Stimulated activated CD4-positive, alpha-beta T cell treated with anti-CD3 and anti-CD28 coated beads, Interleukin-2, amount 100 ng/mL, for 4 hours (primary cell): ENCODE data around the gene TRAF4.
"Not testable (repeated sequence)": the region's sequence is repeated elsewhere in the genome, so short reads cannot be mapped to it uniquely, and the experiment has no call there.

Source experiments
- DNase-seq: peaks from one replicate; pipeline ENCODE4 v3.0.0-alpha.2; 2020; ENCODE audit warnings: low read depth

The TRAF4 gene

DNA sequence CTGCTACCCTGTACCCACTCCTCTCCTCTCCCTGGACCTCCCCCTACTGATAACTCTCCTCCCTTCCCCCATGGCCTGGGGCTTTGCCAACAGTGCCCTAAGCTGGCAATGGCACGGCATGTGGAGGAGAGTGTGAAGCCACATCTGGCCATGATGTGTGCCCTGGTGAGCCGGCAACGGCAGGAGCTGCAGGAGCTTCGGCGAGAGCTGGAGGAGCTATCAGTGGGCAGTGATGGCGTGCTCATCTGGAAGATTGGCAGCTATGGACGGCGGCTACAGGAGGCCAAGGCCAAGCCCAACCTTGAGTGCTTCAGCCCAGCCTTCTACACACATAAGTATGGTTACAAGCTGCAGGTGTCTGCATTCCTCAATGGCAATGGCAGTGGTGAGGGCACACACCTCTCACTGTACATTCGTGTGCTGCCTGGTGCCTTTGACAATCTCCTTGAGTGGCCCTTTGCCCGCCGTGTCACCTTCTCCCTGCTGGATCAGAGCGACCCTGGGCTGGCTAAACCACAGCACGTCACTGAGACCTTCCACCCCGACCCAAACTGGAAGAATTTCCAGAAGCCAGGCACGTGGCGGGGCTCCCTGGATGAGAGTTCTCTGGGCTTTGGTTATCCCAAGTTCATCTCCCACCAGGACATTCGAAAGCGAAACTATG is 5.2 kb downstream of the TRAF4 start:
- no peak for DNase-seq

DNA sequence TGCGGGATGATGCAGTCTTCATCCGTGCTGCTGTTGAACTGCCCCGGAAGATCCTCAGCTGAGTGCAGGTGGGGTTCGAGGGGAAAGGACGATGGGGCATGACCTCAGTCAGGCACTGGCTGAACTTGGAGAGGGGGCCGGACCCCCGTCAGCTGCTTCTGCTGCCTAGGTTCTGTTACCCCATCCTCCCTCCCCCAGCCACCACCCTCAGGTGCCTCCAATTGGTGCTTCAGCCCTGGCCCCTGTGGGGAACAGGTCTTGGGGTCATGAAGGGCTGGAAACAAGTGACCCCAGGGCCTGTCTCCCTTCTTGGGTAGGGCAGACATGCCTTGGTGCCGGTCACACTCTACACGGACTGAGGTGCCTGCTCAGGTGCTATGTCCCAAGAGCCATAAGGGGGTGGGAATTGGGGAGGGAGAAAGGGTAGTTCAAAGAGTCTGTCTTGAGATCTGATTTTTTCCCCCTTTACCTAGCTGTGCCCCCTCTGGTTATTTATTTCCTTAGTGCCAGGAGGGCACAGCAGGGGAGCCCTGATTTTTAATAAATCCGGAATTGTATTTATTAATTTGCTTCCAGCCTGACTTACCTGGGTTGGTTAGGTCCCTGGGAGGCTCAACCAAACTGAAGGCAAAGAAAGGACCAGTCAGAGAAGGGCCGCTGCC is 5.8 kb downstream of the TRAF4 start:
- DNase-seq: no peak

DNA sequence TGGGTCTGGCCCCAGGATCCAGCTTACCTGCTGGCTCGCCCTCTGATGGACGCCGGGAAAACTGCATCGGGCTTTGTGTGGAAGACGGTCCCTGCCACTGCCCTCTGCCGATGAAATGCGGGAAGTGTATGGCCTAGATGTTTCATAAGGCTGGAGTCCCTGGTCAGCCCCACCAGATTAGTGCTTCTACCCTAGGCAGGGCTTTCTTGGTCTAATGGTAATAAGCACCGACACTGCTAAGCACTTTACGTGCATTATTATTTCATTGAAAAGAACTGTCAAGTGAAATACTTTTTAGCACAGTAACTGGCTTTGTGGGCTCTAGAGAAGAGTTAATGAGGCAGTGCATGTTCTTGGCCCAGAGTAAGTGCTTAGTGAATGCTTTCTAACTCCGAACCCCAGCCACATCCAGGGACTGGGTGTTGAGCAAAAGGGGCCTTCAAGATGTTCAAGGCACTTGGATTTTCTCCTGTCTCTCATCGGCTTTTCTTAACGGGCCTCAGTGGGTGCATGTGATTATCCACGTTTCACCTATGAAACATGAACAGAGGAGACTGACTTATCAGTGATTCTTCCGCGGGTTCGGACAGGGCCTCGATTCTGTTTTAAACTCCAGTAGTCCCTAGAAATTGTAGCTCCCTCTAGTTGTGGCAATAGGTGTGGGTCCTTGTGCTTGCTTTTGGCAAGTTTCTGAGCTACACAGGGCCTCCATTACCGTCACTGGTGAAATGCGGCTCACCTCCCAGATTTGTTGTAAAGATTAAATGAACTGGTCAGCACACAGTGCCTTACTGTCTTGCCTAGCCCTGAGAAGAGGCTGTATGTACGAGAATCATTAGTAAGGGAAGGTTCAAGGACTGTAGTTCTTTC is 6.6 kb downstream of the TRAF4 start:
- DNase-seq: peak; percentile 76

DNA sequence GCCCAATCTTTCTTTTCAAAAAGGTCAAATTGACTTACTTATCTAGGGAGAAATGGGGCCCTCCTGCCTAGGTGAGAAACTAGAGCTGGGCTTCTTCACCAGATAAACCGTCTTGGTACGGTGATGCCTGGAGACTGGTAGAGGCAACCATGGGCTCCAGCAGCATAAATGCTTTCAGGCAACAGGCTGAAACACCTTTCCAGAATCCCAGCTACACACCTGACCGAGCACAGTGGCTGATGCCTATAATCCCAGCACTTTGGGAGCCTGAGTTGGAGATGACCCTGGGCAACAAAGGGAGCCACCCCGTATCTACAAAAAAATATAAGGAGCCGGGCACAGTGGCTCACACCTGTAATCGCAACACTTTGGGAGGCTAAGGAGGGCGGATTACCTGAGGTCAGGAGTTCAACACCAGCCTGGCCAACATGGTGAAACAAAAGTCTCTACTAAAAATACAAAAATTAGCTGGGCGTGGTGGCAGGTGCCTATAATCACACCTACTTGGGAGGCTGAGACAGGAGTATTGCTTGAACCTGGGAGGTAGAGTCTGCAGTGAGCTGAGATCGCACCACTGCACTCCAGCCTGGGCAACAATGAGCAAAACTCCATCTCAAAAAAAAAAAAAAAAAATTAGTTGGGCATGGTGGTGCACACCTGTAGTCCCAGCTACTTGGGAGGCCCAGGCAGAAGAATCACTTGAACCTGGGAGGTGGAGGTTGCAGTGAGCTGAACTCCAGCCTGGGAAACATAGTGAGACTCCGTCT is 8.0 kb downstream of the TRAF4 start:
- no peak for DNase-seq

DNA sequence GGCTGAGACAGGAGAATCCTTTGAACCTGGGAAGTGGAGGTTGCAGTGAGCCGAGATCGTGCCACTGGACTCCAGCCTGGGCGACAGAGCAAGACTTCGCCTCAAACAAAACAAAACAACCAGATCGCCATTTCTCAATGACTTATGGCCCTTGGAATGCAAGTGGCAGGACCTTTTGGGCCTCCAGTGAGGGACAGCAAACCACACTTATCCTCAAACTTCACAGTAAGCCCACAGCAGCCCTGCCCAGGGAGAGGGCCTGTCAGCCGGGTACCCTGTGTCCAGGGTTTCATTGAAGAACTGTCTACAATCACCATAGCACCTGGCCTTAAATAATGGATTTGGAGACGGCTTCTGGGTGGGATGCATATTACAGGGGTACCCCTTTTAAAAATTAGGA is 11.7 kb downstream of the TRAF4 start:
- DNase-seq: no peak

DNA sequence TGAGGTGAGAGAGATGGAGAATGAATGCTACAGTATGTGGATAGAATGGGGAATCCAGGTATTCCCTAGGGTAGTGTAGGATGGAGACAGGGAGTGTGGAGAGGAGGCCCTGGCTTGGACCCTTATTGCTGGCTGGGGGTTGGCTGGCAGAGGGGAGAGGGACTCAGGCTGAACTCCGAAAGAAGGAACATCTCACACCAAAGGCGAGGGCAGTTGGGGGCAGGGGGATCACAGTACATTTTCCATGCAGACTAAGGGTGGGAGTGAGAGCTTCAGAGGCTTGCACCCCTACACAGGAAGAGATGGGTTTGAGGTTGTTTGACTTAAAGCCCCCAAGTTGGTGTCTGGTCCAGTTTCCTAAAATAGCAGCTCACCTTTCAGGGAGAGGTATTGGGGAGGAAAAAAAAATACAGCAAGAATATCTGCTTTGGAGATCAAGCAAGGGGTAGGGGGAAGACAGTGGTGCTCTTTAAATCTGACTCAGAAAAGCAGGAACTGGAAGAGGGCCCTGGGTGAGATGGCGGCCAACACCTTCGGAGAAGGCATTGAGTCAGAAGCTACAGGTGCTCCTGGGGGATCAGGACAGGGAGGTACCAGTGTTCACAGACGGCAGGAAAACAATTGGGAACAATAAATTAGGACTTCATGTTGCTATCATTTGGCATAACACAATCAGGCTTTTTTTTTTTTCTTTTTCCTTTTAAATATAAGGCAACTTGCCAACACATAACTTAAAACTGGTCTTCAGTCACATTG is 12.4 kb downstream of the TRAF4 start:
- no peak for DNase-seq

DNA sequence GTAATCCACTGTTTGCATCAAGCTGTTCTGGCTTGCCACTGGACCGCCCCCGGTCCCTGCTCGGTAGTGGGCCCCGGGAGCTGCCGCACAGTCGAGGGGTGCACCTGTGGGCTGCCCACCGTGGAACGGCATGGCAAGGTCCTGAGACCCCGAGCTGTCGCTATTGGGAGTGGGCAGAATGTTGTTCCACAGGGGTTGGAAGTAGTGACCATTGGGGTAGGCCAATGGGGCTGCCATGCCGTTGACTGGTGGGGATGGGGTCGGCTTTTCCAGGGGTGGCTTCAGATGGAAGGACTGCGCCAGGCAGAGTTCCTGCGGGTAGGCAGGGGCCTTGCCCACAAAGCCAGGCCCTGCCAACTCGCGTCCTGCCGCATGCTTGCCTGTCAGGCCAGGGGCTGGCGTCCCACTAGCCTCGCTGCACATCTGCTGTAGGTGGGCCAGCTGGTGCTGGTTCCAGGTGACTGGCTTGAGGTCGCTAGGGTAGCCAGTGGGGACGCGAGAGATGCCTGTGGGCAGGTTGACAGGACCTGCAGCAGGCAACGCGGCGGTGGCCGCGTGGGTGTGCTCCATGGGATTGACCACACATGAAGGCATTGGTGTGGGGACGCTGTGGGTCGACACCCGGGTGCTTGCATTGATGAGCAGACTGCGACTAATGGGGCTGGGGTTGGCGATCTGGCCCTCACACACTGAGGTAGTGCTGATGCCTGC is 14.8 kb downstream of the TRAF4 start:
- DNase-seq: no peak

DNA sequence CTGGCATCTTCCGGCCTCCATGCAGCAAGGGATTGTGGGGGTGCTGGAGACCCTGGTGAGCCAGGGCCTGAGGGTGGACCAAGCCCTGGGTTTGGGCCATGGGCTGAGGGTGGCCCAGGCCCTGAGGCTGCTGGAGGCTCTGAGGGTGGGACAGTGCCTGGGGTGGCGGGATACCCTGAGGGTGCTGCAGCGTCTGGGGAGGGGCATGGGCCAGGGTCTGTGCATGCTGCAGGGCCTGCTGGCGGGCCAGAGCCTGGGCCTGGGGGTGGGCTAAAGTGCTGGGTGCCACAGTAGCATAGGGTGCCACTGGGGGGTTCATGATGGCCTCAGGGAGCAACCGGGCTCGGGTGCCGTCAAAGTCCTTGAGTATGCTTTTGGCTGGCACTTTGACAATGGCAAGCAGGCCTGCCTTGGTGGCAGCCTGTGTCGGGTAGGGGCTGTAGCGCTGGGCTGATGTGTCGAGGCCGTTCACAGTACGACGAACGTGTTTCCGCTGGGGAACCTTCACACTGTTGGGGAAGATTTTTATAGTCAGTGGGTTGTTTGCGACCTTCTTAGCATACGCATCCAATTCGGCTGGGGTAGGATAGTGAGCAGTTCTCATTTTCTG is 15.6 kb downstream of the TRAF4 start:
- DNase-seq: no peak

DNA sequence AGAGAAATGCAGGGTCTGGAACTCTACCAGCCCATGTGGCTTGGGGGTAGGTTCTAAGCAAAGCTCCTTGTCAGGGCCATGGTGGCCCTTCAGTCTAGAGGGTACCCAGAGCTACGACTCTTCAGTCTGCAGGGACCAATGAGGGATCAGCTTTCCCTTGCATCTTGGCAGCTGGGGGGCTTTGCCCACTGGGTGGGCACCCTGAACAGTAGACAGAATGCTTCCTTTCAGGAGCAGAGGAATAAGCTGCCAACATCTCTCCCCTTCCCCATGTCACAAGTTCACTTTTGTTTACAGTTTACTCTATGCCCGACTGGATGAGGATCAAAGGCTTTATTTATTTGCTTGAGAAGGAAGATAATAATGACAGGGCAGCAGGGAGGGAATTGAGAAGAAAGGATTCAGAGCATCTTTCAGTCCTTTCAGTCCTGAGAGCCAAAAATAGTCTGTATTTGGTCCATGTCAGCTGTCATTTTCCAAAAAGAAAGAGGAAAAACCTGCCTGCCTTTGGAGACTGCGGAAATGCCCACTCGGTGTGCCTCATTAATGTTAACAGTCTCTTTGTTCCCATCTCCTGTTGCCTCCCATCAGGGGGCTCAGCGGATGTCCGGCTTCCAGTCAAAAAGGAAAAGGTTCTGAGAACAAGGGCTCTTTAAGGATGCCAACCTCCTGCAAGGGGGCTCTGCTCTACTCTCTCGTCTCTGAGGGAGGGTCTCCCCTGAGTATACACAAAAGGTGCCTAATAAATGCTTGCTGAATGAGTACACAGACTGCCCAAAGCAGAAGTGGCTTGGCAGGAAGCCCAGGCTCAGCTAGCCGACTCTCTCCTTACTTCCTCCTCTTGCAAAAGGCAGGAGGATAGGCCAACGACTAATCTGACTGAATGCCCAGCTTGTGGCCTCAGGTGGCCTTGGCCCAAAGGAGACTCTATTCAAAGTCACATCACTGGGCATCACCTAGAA is 17.1 kb downstream of the TRAF4 start:
- no peak for DNase-seq

DNA sequence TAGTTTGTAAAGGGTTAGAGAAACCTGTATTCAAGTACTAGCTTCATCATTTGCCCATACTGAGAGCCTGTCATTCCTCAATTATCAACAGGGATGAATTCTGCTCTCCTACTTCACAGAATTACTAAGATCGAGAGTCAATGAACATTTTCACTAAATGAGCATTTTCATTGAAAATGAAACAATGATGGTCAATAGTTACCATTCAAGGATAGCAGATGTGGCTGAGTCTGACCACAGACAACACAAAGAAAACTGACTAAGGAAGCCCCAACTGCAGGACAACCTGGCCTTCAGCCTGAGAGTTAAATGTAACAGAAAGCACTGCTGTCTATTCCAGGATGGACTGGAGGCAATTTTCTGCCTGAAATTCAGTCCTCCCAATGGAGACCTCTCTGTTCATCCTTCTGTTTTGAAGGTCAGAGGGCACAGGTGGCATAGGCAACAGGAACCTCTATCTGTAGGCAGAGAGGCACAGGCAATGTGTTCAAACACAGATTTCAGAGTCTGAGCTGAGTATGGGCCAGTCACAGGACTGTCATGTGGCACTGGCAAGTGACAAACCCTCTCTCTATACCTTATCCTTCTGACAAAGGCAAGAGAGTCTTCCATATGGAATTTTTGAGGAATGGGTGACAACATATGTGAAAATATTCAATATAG is 19.5 kb downstream of the TRAF4 start:
- DNase-seq: no peak

DNA sequence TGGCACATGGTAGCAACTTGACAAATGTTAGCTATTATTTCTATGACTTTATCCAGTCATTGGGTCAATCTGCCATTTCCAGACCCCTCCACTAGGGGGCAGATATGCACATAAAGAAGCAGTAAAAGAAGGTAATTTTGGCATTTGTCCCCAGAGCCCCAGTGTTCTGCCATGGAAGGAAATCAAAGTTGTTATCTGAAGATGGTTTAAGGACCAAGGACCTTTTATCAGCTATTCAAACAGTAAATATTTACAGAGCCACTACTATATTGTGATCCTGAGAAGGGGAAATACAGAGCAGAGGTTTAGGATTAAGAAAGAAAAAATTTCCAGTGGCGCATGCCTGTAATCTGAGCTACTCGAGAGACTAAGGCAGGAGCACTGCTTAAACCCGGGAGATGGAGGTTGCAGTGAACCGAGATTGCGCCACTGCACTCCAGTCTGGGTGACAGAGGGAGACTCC is 20.0 kb downstream of the TRAF4 start:
- peak; percentile 70 for DNase-seq

DNA sequence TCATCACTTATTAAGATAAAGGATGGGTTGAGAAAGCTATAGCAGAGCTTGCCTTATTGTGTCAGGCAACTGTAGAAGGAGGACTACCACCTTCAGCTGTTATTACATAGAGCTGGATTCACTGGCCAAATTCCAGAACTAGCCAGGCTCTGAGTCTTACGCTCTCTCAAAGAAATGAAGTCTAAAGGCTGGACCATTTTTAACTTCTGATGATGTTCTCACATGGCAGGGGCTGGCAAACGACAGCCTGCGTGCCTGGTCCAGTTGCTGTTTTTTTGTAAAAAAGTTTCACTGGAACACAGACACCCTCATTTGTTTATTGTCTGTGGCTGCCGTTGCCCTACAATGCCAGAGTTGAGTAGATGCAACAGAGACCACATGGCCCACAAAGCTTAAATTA is 21.2 kb downstream of the TRAF4 start:
- DNase-seq: no peak

DNA sequence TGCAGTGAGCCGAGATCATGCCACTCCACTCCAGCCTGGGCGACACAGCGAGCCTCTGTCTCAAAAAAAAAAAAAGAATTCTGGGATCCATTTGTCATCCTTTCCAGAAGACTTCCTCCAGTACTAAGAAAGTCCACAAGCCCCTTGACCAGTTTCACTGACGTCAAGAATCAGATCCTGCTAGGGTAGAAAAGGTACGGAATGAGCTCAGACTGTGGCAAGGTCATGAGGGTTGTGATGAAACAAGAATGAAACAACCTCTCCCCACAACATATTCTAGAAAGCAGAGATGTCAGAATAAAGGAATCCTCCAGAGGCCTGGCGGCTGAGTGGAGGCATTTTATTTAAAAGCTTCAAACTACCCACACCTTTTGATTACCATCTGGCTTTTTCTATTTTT is 29.9 kb downstream of the TRAF4 start:
- no peak for DNase-seq

DNA sequence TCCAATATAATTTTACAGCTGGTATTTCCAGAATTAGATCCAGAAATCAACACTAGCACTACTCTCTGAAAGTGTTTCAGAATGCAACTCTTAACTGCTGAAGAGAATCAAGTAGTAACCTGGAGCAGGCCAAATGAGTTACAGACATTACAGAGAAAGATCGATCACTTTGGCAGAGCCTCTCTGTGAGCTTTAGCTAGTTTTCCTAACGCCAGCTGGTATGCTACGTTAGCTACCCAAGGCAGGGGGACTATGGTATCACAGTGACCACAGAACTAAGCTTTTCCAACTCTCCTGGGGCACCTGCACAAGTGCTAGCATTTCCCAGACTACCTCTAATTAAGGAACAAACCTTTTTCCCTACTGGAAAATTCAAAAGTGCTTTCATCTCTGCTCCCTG is 30.4 kb downstream of the TRAF4 start:
- no peak for DNase-seq

DNA sequence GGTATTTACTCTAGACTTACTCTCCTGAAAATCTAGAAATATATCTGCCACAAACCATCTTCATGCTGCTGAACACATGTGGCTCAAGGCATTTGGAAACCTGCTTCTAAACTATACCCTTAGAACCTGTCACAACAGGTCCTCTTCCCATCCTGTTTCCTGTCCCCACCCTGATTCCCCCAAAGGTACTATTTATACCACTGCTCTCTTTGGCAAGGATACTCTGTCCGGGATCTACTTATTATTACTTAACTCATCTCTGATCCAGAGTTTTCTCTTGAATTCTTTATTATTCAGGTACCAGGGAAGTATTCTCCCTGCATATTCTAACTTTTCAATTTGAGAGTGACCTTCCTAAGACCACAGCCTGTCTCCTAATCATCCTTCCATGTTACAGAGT is 33.4 kb downstream of the TRAF4 start:
- DNase-seq: no peak

DNA sequence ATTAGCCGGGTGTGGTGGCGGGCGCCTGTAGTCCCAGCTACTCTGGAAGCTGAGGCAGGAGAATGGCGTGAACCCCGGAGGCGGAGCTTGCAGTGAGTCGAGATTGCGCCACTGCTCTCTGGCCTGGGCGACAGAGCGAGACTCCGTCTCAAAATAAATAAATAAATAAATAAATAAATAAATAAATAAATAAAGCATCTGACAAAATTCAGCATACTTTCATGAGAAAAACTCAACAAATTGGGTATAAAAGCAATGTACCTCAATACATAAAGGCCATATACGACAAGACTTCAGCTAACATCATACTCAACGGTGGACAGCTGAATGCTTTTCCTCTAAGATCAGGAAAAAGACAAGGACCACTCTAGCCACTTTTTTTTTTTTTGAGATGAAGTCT is 35.8 kb downstream of the TRAF4 start:
- DNase-seq: not testable (repeated sequence)

DNA sequence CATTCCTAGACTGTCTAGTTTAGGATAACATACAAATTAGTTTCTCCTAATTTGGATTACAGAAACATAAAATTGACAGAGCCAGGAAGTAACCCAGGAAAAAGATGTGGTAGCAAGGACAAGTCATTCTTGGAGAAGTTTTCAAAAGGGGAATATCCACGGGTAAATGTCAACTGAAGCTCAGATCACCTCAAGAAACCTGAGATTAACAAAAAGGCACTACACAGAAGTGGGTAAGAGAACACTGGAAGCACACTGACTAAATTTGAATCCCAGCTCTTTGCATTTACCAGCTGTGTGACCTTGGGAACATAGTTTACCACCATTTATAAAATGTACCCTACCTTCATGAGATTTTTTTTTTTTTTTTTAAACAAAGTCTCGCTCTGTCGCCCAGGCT is 39.4 kb downstream of the TRAF4 start:
- no peak for DNase-seq

DNA sequence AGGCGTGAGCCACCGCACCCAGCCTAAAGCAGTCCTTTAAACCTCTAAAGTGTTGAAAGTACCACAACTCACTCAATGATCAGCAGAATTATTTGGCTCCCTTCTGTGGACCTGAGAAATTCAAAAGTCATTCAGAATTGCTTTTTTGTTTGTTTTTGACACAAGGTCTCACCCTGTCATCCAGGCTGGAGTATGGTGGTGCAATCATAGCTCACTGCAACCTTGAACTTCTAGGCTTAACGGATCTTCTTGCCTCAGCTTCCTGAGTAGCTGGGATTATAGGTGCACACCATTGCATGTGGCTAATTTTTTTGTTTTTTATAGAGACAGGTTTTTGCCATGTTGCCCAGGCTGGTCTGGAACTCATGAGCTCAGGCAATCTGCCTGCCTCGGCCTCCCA is 44.3 kb downstream of the TRAF4 start:
- no peak for DNase-seq
